ENCODE data around the gene SPC24.

SPC24 gene

GRCh38 chr19:11096210-11096841, 59.3 kb downstream of the SPC24 start:
- peak in 1 of 2 experiments; percentile 44 for DNase-seq (ENCODE audit: low read depth in 2 of 2)

Data from fibroblast of skin of left quadriceps (primary cell).